Measurements from ENCODE around the gene SEMG1. TPM values are rescaled to one million over a fixed set of nuclear protein-coding genes. Genes with fewer than 3 reads are reported as not detected.

SEMG1 gene
- total RNA-seq, 1 experiment from 2014 or later, result 2.1 TPM

GRCh38 chr20:45248609-45249008 is 41.8 kb downstream of the SEMG1 start (continued):
- TF ChIP-seq PRDM15 (CRISPR knock-in tag; IDR thresholded peaks at IDR 0.05) (no peak), ZNF416 (CRISPR knock-in tag; IDR thresholded peaks at IDR 0.05) (no peak), ZNF671 (CRISPR knock-in tag; IDR thresholded peaks at IDR 0.05) (no peak)

- CTCF ChIA-PET, result interaction anchor here (0.7 to 4.4 kb wide), 3 partner anchors 42 to 60 kb away, joined by 4 to 15 read pairs (median 6); no protein-coding TSS in a partner anchor
- no peaks in the 10 kb centered on the region for H3K9me3 Mint-ChIP-seq
- ATAC-seq, result no peak
These were observed 45.2 kb downstream of the SEMG1 start for GRCh38 chr20:45251884-45252560.

GRCh38 chr20:45253261-45253660 is 46.4 kb downstream of the SEMG1 start:
- TF ChIP-seq NR1H2 (CRISPR knock-in tag; IDR thresholded peaks at IDR 0.05) (no peak), MAX (CRISPR knock-in tag; IDR thresholded peaks at IDR 0.05) (no peak), TEAD4 (CRISPR knock-in tag; IDR thresholded peaks at IDR 0.05) (no peak), MLX (CRISPR knock-in tag; IDR thresholded peaks at IDR 0.05) (no peak), ZMAT4 (CRISPR knock-in tag; IDR thresholded peaks at IDR 0.05) (no peak), PRDM15 (CRISPR knock-in tag; IDR thresholded peaks at IDR 0.05) (no peak), GTF2I (CRISPR knock-in tag; conservative IDR thresholded peaks at IDR 0.05) (no peak), NR2C2 (CRISPR knock-in tag; IDR thresholded peaks at IDR 0.05) (no peak)
- DNase-seq (ENCODE audit: low spot score), result no peak
- ChIA-PET CTCF (interaction anchor here (1.6 to 4.4 kb wide), 2 partner anchors 40 to 58 kb away, joined by 6 to 15 read pairs; no protein-coding TSS in a partner anchor), POLR2A (no interaction called here)
- no peak for ATAC-seq
- Mint-ChIP-seq H3K27ac (no peak overlapping the region), H3K9me3 (no peaks in the 10 kb centered on the region), H3K4me3 (no peak overlapping the region), H3K27me3 (ENCODE audit: low read depth) (peaks cover 5% of the 10 kb centered on the region; the same call in 1 of the 2 replicates), H3K36me3 (no peaks in the 10 kb centered on the region), H3K4me1 (peaks cover under 1% of the 10 kb centered on the region)

More at GRCh38 chr20:45251884-45252560, 45.2 kb downstream of the SEMG1 start:
- Mint-ChIP-seq H3K4me3 (no peak overlapping the region), H3K27ac (no peak overlapping the region), H3K36me3 (no peaks in the 10 kb centered on the region), H3K4me1 (no peaks in the 10 kb centered on the region), H3K27me3 (ENCODE audit: low read depth) (peaks cover 10% of the 10 kb centered on the region)
- TF ChIP-seq TEAD4 (CRISPR knock-in tag; IDR thresholded peaks at IDR 0.05) (no peak), GRHL2 (CRISPR knock-in tag; IDR thresholded peaks at IDR 0.05; ENCODE audit: insufficient replicate concordance, severe bottlenecking) (no peak), EMX1 (CRISPR knock-in tag; IDR thresholded peaks at IDR 0.05) (no peak), SMAD4 (CRISPR knock-in tag; IDR thresholded peaks at IDR 0.05) (no peak), HMGA2 (CRISPR knock-in tag; IDR thresholded peaks at IDR 0.05) (no peak), ZNF121 (CRISPR knock-in tag; IDR thresholded peaks at IDR 0.05) (no peak), MLX (CRISPR knock-in tag; IDR thresholded peaks at IDR 0.05) (no peak), PRRX2 (CRISPR knock-in tag; IDR thresholded peaks at IDR 0.05) (no peak)
- POLR2A ChIA-PET, result no interaction called here
- no peak for DNase-seq (ENCODE audit: low spot score)
